Gastrocnemius medialis (tissue), 4 donors: ENCODE results near the gene ADAMTS2. TPM values are rescaled to one million over a fixed set of nuclear protein-coding genes. Genes with fewer than 3 reads are reported as not detected.
"Not testable (repeated sequence)": the region's sequence is repeated elsewhere in the genome, so short reads cannot be mapped to it uniquely, and the experiment has no call there.

Experiments
- ATAC-seq, 2 donors: fragments of 150-250 bp; one replicate each; pipeline ENCODE4 v1.9.1; 2016
- DNase-seq, 2 donors: peaks; one replicate each; pipeline ENCODE4 v3.0.0-alpha.2; 2019
- H3K27ac ChIP-seq, 4 donors: fragments of 200-600 bp; sonication (generic); 1 replicate in 1 of 4; 2 replicates in 3 of 4; pipeline ENCODE4 v1.5.1; 2016 to 2018; ENCODE audit warnings: mild to moderate bottlenecking in 2 of 4, moderate library complexity in 1 of 4
- H3K27me3 ChIP-seq, 3 donors: fragments of 200-600 bp; sonication (generic) in 2 of 3; 1 replicate in 1 of 3; 2 replicates in 2 of 3; pipeline versions ENCODE4 v1.5.1 to v1.6.0; 2016 to 2019; ENCODE audit warnings: mild to moderate bottlenecking in 1 of 3, moderate library complexity in 1 of 3
- H3K36me3 ChIP-seq, 2 donors: fragments of 200-600 bp; sonication (generic) in 1 of 2; one replicate each; pipeline ENCODE4 v1.5.1; 2017 to 2018
- H3K4me1 ChIP-seq, 2 donors: fragments of 200-600 bp; sonication (generic) in 1 of 2; one replicate each; pipeline ENCODE4 v1.5.1; 2016 to 2017; ENCODE audit warnings: mild to moderate bottlenecking in 2 of 2
- H3K4me3 ChIP-seq, 4 donors: fragments of 200-600 bp; sonication (generic) in 3 of 4; 1 replicate in 1 of 4; 2 replicates in 3 of 4; pipeline ENCODE4 v1.5.1; 2016 to 2019; ENCODE audit warnings: mild to moderate bottlenecking in 2 of 4
- H3K9me3 ChIP-seq, 3 donors: fragments of 200-600 bp; sonication (generic) in 2 of 3; 1 replicate in 1 of 3; 2 replicates in 2 of 3; pipeline ENCODE4 v1.5.1; 2016 to 2019
- POLR2A ChIP-seq, 2 donors: fragments of 450-650 bp; IDR thresholded peaks; one replicate each; pipeline ENCODE4 v1.6.1; 2017; ENCODE audit warnings: antibody characterized with exemption in 2 of 2, mild to moderate bottlenecking in 2 of 2, moderate library complexity in 2 of 2
- in situ Hi-C, 4 donors: fragments of 200-750 bp; cut with MboI; loops; one replicate each; pipeline versions ENCODE4 v1.15.0 to v1.8.0; 2017; ENCODE audit warnings: low sequenced_read_pairs in 4 of 4
- intact Hi-C: fragments of 100-400 bp; cut with DNase I; formaldehyde crosslinking; loops from one replicate; pipeline ENCODE4 v1.15.1; 2023; ENCODE audit warnings: low total_unique reads
- total RNA-seq, 4 donors: library from RNA; depleted of rRNA; stranded (reverse); fragments of >200 nt; gene quantifications; one replicate each; pipeline versions ENCODE4 v1.1.0 to v1.2.3, GENCODE V29; 2016
- TF ChIP-seq, protein P1 (sequence below), 5 experiments: fragments of 450-650 bp in 3 of 5; fragments of 200-600 bp in 2 of 5; sonication (generic) in 2 of 5; IDR thresholded peaks in 4 of 5; conservative IDR thresholded peaks in 1 of 5; 1 replicate in 4 of 5; 2 replicates in 1 of 5; pipeline ENCODE4 v1.5.1; 2016 to 2019; ENCODE audit warnings: antibody characterized with exemption in 5 of 5, mild to moderate bottlenecking in 3 of 5, moderate library complexity in 3 of 5

ADAMTS2 gene
- total RNA-seq, 4 donors from 2014 or later, result 0.78 to 3.8 (median 2.0) TPM

DNA sequence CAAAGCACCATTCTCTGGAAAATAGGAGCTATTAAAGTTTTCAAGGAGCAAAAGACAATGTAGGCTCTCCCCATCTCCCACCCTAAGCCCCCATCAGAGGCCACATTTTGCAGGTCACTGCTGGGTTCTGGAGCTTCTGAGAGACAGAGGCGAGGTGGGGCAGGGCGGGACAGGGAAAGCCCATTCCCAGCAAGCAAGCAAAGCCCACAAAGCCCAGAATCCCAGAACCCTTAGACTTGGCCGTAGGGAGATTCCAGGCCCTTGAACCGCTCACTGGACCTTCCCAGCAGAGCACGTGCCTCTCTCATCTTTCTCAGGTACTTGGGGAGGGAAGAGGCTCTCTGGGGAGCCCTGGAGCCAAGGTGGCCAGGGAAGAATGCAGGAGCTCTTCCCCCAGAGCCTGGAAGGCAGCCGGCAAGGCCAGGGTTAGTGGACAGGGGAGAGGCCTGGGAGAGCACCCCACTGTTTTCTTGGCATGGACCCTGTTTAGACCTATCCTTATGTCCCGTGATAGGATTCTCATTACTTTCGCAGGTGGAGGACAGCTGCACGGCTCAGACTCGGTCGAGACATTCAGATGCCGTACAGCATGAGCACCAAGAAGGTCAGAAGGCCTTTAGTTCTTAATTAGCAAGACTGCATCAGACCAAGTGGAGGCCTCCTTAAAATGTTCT lies 232.7 kb downstream of the ADAMTS2 start:
- in situ Hi-C loops (no loop called here), intact Hi-C loops (no loop called here)
- Histone ChIP-seq H3K4me1 (no peaks in the 10 kb centered on the region), H3K27me3 (no peaks in the 10 kb centered on the region), H3K9me3 (peaks cover 0 to 14% (median 0%) of the 10 kb centered on the region in 3 donors), H3K4me3 (no peak overlapping the region), H3K27ac (no peak overlapping the region), H3K36me3 (no peaks in the 10 kb centered on the region)
- DNase-seq (no peak), ATAC-seq (no peak)
- TF ChIP-seq, protein P1, sequence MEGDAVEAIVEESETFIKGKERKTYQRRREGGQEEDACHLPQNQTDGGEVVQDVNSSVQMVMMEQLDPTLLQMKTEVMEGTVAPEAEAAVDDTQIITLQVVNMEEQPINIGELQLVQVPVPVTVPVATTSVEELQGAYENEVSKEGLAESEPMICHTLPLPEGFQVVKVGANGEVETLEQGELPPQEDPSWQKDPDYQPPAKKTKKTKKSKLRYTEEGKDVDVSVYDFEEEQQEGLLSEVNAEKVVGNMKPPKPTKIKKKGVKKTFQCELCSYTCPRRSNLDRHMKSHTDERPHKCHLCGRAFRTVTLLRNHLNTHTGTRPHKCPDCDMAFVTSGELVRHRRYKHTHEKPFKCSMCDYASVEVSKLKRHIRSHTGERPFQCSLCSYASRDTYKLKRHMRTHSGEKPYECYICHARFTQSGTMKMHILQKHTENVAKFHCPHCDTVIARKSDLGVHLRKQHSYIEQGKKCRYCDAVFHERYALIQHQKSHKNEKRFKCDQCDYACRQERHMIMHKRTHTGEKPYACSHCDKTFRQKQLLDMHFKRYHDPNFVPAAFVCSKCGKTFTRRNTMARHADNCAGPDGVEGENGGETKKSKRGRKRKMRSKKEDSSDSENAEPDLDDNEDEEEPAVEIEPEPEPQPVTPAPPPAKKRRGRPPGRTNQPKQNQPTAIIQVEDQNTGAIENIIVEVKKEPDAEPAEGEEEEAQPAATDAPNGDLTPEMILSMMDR (IDR thresholded peaks at IDR 0.05 in 4 of 5, conservative IDR thresholded peaks at IDR 0.05 in 1 of 5), result no peak
- TF ChIP-seq POLR2A (IDR thresholded peaks at IDR 0.05), result no peak

DNA sequence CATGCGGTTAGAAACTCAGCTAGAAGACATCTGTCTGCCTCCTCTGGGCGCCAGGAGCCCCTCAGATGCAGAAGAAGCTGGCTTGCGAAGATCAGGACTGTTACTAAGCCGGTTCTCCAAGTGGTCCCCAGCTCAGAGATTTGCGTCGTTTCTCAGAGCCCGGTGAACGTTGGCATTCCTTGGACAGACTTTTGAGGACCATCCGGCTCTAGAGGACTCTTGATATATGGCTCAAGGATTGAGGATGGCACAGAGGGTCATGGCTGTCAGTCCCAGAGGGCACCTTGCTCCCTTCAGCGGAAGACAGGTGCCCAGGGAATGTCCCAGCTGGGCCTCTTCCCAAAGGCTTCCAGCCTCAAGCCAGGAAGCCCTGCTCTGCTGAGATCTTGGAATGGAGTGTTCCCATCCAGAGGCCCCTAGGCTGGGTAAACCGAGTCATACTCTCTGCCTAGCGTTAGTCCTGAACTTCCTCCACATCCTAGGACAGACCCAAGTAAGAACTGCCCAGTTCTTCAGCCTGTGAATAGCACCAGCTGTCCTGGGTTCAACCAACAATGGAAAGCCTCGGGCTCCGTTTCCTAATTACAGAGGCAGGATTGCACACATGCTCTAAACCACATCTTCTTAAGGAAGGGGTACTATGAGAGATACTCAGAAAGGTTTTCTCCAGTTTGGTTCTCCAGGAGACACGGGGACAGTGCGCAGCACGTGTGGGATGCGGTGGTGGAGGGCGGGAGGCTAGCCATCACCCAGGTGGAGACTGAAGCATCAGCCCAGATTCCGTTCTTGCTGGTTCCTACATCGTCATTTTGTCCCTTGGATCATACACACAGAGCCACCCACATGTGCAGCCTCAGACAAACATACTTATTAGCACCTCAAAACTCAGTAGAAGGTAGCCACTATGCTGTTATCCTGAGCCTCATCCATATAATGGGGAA lies 233.7 kb downstream of the ADAMTS2 start:
- Histone ChIP-seq H3K4me1 (no peaks in the 10 kb centered on the region), H3K27me3 (no peaks in the 10 kb centered on the region), H3K27ac (no peak overlapping the region), H3K36me3 (no peaks in the 10 kb centered on the region), H3K9me3 (peaks cover 0 to 18% (median 0%) of the 10 kb centered on the region in 3 donors), H3K4me3 (no peak overlapping the region)
- no peak for TF ChIP-seq POLR2A (IDR thresholded peaks at IDR 0.05)
- TF ChIP-seq, protein P1 (IDR thresholded peaks at IDR 0.05 in 4 of 5, conservative IDR thresholded peaks at IDR 0.05 in 1 of 5), result no peak
- intact Hi-C loops, result no loop called here
- no peak for ATAC-seq
- DNase-seq, result no peak
- in situ Hi-C loops, result no loop called here

DNA sequence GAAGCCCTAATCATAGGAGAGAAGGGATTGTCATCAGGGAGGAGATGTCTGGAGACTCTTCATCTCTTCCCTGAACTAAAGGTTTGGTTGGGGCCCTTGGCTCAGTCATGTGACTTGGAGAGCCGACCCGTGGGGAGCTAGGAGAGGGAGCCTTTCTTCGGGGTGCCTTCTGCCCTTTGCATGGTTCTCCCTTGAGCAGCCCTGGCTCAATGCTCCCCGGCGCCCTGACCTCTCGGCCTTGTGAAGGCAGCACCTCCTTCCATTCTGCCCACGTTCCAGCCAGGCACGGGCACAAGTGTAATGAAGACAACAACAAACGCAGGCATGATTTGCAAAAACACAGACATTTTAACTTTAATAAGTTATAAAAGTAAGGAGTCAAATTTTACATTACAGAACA lies 234.7 kb downstream of the ADAMTS2 start:
- no peak for TF ChIP-seq POLR2A (IDR thresholded peaks at IDR 0.05)
- TF ChIP-seq, protein P1 (IDR thresholded peaks at IDR 0.05 in 4 of 5, conservative IDR thresholded peaks at IDR 0.05 in 1 of 5), result no peak
- Histone ChIP-seq H3K27me3 (no peaks in the 10 kb centered on the region), H3K9me3 (peaks cover 0 to 18% (median 0%) of the 10 kb centered on the region in 3 donors), H3K36me3 (no peaks in the 10 kb centered on the region), H3K4me1 (no peaks in the 10 kb centered on the region), H3K4me3 (no peak overlapping the region), H3K27ac (no peak overlapping the region)
- no peak for DNase-seq
- no peak for ATAC-seq
- in situ Hi-C loops (no loop called here), intact Hi-C loops (no loop called here)

DNA sequence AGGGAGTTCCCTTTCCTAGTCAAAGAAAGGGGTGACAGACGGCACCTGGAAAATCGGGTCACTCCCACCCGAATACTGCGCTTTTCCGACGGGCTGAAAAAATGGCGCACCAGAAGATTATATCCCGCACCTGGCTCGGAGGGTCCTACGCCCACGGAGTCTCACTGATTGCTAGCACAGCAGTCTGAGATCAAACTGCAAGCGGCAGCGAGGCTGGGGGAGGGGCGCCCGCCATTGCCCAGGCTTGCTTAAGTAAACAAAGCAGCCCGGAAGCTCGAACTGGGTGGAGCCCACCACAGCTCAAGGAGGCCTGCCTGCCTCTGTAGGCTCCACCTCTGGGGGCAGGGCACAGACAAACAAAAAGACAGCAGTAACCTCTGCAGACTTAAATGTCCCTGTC lies 244.0 kb downstream of the ADAMTS2 start:
- not testable (repeated sequence) for DNase-seq

DNA sequence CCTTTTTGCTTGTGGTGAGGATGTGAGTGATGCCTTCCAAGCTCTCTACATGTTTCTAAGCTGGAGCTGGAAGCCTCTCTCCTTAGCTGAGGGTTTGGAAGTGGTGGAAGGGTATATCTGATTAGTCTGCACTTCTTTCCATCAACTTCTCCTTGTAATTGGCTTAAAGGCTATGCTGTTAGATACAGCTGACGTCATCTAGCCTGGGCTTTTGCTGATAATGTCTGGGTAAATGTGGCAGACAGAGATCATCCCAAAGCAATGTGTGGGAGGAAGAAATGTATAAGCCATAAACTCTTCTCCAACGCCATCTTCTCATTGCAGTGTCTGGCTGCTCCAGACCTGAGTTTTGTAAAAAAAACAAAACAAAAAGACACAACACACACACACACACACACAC lies 255.8 kb downstream of the ADAMTS2 start:
- intact Hi-C loops (no loop called here), in situ Hi-C loops (no loop called here)
- peaks cover 0 to 17% of the 10 kb centered on the region in 2 donors for H3K36me3 ChIP-seq
- no peak overlapping the region for H3K27ac ChIP-seq
- no peak for DNase-seq
- no peaks in the 10 kb centered on the region for H3K27me3 ChIP-seq
- no peak for ATAC-seq
- H3K4me1 ChIP-seq, result no peaks in the 10 kb centered on the region
- H3K9me3 ChIP-seq, result peaks cover 8 to 52% (median 33%) of the 10 kb centered on the region in 3 donors
- no peak overlapping the region for H3K4me3 ChIP-seq
- no peak for TF ChIP-seq POLR2A (IDR thresholded peaks at IDR 0.05)
- TF ChIP-seq, protein P1 (IDR thresholded peaks at IDR 0.05 in 4 of 5, conservative IDR thresholded peaks at IDR 0.05 in 1 of 5), result no peak

More for the DNA sequence above, 244.0 kb downstream of the ADAMTS2 start:
- peaks cover 0 to 24% (median 18%) of the 10 kb centered on the region in 3 donors for H3K9me3 ChIP-seq
- H3K4me1 ChIP-seq, H3K4me3 ChIP-seq, H3K27ac ChIP-seq, ATAC-seq, H3K36me3 ChIP-seq, H3K27me3 ChIP-seq, intact Hi-C loops, in situ Hi-C loops: not testable (repeated sequence)
